WI38 (cell line): Measurements from ENCODE around the gene PRDM16.

Source experiments
- H3K4me3 ChIP-seq: 2 replicates; pipeline ENCODE4 v1.5.1; 2011; ENCODE audit warnings: low read depth, mild to moderate bottlenecking, control low read depth, low read length
- TF ChIP-seq, protein P1 (sequence below): IDR thresholded peaks from 2 replicates; pipeline ENCODE4 v1.5.1; 2012; ENCODE audit warnings: low read depth, mild to moderate bottlenecking, control low read depth, low read length

Gene PRDM16

GRCh38 chr1:3317456-3317855 lies 248.5 kb downstream of the PRDM16 start:
- no peak overlapping the region for H3K4me3 ChIP-seq
- TF ChIP-seq, protein P1, sequence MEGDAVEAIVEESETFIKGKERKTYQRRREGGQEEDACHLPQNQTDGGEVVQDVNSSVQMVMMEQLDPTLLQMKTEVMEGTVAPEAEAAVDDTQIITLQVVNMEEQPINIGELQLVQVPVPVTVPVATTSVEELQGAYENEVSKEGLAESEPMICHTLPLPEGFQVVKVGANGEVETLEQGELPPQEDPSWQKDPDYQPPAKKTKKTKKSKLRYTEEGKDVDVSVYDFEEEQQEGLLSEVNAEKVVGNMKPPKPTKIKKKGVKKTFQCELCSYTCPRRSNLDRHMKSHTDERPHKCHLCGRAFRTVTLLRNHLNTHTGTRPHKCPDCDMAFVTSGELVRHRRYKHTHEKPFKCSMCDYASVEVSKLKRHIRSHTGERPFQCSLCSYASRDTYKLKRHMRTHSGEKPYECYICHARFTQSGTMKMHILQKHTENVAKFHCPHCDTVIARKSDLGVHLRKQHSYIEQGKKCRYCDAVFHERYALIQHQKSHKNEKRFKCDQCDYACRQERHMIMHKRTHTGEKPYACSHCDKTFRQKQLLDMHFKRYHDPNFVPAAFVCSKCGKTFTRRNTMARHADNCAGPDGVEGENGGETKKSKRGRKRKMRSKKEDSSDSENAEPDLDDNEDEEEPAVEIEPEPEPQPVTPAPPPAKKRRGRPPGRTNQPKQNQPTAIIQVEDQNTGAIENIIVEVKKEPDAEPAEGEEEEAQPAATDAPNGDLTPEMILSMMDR, result no peak

- TF ChIP-seq, protein P1, result no peak
These were observed 249.3 kb downstream of the PRDM16 start for GRCh38 chr1:3318329-3318728.

DNA sequence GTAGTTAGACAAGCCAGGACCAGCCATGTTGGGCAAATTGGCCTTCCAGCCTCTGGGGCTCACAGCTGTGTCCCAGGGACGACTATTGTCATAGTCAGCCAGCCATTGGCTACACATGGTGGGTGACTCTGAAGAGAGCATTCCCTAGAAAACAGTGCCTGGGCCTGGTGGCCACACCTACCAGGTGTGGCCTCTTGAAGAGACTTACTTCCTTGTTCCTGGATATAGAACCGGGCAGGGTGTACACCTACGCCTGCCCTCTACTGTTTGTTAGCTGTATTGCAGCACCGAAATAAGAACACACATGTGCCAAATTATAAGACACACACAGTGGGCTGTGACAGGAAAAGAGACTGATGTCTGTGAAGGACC lies 250.9 kb downstream of the PRDM16 start:
- TF ChIP-seq, protein P1, result peak; percentile 75
- no peak overlapping the region for H3K4me3 ChIP-seq

More at GRCh38 chr1:3318329-3318728, 249.3 kb downstream of the PRDM16 start:
- no peak overlapping the region for H3K4me3 ChIP-seq

- H3K4me3 ChIP-seq, result no peak overlapping the region
- TF ChIP-seq, protein P1, result no peak
These were observed 251.5 kb downstream of the PRDM16 start for GRCh38 chr1:3320246-3321152.

GRCh38 chr1:3321559-3322449 lies 252.8 kb downstream of the PRDM16 start:
- TF ChIP-seq, protein P1, result no peak
- H3K4me3 ChIP-seq, result no peak overlapping the region

- TF ChIP-seq, protein P1, result no peak
- H3K4me3 ChIP-seq, result no peak overlapping the region
These were observed 253.5 kb downstream of the PRDM16 start for GRCh38 chr1:3322450-3323020.
